ENCODE measurements around the gene YBEY.

YBEY gene

DNA sequence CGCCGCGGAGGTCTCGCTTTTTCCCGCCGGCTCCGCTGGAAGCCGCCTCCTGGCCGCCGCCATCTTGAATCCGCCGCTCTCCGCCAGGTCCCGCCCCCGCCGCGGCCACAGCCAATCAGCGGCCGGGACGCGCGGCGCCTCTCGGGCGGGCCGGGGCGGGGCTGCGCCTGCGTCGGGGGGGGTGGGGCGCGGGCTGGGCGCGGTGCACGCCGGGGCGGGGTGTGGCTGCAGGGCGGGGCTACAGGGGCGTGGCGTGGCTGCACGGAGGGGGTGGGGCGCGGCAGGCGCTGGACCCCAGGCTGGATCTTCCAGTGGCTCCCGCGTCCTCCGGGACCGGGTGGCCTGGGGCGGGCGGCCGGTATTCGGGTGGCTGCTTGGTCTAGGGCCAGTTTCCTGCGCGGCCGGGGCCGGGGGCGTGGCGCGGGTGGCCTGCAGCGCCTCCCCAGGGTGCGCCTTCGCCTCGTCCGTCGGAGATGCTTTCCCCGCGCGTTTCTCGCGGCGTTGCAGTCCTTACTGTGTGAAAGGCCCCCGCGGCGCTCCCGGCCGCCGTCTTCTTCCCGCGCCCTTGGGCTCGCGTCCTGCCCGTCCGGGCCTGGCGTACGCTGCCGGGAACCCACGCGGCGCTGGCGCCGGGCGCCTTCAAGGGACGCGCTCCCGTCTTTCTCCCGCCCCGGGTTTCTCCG, 38.4 kb downstream of the YBEY start (continued):
- TF ChIP-seq, protein P1, sequence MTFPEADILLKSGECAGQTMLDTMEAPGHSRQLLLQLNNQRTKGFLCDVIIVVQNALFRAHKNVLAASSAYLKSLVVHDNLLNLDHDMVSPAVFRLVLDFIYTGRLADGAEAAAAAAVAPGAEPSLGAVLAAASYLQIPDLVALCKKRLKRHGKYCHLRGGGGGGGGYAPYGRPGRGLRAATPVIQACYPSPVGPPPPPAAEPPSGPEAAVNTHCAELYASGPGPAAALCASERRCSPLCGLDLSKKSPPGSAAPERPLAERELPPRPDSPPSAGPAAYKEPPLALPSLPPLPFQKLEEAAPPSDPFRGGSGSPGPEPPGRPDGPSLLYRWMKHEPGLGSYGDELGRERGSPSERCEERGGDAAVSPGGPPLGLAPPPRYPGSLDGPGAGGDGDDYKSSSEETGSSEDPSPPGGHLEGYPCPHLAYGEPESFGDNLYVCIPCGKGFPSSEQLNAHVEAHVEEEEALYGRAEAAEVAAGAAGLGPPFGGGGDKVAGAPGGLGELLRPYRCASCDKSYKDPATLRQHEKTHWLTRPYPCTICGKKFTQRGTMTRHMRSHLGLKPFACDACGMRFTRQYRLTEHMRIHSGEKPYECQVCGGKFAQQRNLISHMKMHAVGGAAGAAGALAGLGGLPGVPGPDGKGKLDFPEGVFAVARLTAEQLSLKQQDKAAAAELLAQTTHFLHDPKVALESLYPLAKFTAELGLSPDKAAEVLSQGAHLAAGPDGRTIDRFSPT (tag by site-specific recombination; IDR thresholded peaks at IDR 0.05) = no peak
- TF ChIP-seq HOXC10 (CRISPR knock-in tag; IDR thresholded peaks at IDR 0.05) = no peak
- peak; percentile 62; the same call in 1 of the 2 replicates for TF ChIP-seq ZNF677 (tag by site-specific recombination; IDR thresholded peaks at IDR 0.05)
- TF ChIP-seq, protein P2, sequence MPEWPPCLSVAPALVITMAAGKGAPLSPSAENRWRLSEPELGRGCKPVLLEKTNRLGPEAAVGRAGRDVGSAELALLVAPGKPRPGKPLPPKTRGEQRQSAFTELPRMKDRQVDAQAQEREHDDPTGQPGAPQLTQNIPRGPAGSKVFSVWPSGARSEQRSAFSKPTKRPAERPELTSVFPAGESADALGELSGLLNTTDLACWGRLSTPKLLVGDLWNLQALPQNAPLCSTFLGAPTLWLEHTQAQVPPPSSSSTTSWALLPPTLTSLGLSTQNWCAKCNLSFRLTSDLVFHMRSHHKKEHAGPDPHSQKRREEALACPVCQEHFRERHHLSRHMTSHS (tag by site-specific recombination; IDR thresholded peaks at IDR 0.05) = no peak
- no peak for TF ChIP-seq ZNF571 (tag by site-specific recombination; IDR thresholded peaks at IDR 0.05)
- TF ChIP-seq, protein P3, sequence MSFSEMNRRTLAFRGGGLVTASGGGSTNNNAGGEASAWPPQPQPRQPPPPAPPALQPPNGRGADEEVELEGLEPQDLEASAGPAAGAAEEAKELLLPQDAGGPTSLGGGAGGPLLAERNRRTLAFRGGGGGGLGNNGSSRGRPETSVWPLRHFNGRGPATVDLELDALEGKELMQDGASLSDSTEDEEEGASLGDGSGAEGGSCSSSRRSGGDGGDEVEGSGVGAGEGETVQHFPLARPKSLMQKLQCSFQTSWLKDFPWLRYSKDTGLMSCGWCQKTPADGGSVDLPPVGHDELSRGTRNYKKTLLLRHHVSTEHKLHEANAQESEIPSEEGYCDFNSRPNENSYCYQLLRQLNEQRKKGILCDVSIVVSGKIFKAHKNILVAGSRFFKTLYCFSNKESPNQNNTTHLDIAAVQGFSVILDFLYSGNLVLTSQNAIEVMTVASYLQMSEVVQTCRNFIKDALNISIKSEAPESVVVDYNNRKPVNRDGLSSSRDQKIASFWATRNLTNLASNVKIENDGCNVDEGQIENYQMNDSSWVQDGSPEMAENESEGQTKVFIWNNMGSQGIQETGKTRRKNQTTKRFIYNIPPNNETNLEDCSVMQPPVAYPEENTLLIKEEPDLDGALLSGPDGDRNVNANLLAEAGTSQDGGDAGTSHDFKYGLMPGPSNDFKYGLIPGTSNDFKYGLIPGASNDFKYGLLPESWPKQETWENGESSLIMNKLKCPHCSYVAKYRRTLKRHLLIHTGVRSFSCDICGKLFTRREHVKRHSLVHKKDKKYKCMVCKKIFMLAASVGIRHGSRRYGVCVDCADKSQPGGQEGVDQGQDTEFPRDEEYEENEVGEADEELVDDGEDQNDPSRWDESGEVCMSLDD (tag by site-specific recombination; IDR thresholded peaks at IDR 0.05) = no peak
- TF ChIP-seq KLF10 (tag by site-specific recombination; IDR thresholded peaks at IDR 0.05) = peak; percentile 95
- peak; percentile 63; the same call in 1 of the 2 replicates for TF ChIP-seq ZNF184 (tag by site-specific recombination; IDR thresholded peaks at IDR 0.05)
- TF ChIP-seq, protein P4, sequence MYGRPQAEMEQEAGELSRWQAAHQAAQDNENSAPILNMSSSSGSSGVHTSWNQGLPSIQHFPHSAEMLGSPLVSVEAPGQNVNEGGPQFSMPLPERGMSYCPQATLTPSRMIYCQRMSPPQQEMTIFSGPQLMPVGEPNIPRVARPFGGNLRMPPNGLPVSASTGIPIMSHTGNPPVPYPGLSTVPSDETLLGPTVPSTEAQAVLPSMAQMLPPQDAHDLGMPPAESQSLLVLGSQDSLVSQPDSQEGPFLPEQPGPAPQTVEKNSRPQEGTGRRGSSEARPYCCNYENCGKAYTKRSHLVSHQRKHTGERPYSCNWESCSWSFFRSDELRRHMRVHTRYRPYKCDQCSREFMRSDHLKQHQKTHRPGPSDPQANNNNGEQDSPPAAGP (tag by site-specific recombination; IDR thresholded peaks at IDR 0.05) = peak; percentile 79
- TF ChIP-seq, protein P5, sequence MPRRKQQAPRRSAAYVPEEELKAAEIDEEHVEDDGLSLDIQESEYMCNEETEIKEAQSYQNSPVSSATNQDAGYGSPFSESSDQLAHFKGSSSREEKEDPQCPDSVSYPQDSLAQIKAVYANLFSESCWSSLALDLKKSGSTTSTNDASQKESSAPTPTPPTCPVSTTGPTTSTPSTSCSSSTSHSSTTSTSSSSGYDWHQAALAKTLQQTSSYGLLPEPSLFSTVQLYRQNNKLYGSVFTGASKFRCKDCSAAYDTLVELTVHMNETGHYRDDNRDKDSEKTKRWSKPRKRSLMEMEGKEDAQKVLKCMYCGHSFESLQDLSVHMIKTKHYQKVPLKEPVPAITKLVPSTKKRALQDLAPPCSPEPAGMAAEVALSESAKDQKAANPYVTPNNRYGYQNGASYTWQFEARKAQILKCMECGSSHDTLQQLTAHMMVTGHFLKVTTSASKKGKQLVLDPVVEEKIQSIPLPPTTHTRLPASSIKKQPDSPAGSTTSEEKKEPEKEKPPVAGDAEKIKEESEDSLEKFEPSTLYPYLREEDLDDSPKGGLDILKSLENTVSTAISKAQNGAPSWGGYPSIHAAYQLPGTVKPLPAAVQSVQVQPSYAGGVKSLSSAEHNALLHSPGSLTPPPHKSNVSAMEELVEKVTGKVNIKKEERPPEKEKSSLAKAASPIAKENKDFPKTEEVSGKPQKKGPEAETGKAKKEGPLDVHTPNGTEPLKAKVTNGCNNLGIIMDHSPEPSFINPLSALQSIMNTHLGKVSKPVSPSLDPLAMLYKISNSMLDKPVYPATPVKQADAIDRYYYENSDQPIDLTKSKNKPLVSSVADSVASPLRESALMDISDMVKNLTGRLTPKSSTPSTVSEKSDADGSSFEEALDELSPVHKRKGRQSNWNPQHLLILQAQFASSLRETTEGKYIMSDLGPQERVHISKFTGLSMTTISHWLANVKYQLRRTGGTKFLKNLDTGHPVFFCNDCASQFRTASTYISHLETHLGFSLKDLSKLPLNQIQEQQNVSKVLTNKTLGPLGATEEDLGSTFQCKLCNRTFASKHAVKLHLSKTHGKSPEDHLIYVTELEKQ (tag by site-specific recombination; IDR thresholded peaks at IDR 0.05; ENCODE audit: borderline replicate concordance) = no peak
- TF ChIP-seq HOXD13 (CRISPR knock-in tag; IDR thresholded peaks at IDR 0.05; ENCODE audit: borderline replicate concordance) = no peak
- TF ChIP-seq, protein P6, sequence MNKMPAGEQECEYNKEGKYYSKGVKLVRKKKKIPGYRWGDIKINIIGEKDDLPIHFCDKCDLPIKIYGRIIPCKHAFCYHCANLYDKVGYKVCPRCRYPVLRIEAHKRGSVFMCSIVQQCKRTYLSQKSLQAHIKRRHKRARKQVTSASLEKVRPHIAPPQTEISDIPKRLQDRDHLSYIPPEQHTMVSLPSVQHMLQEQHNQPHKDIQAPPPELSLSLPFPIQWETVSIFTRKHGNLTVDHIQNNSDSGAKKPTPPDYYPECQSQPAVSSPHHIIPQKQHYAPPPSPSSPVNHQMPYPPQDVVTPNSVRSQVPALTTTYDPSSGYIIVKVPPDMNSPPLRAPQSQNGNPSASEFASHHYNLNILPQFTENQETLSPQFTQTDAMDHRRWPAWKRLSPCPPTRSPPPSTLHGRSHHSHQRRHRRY (tag by site-specific recombination; IDR thresholded peaks at IDR 0.05) = no peak
- TF ChIP-seq ZNF140 (tag by site-specific recombination; IDR thresholded peaks at IDR 0.05) = no peak
- TF ChIP-seq, protein P7, sequence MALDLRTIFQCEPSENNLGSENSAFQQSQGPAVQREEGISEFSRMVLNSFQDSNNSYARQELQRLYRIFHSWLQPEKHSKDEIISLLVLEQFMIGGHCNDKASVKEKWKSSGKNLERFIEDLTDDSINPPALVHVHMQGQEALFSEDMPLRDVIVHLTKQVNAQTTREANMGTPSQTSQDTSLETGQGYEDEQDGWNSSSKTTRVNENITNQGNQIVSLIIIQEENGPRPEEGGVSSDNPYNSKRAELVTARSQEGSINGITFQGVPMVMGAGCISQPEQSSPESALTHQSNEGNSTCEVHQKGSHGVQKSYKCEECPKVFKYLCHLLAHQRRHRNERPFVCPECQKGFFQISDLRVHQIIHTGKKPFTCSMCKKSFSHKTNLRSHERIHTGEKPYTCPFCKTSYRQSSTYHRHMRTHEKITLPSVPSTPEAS (tag by site-specific recombination; IDR thresholded peaks at IDR 0.05) = 0 out of 2 replicates have a peak, but pooled peaks have one; percentile 1
- TF ChIP-seq ZNF501 (tag by site-specific recombination; IDR thresholded peaks at IDR 0.05) = no peak
- no peak for TF ChIP-seq ZNF624 (tag by site-specific recombination; IDR thresholded peaks at IDR 0.05)
- TF ChIP-seq ZNF37A (tag by site-specific recombination; IDR thresholded peaks at IDR 0.05) = no peak
- no peak for TF ChIP-seq PRDM1 (tag by site-specific recombination; IDR thresholded peaks at IDR 0.05)
- TF ChIP-seq KLF7 (tag by site-specific recombination; IDR thresholded peaks at IDR 0.05; ENCODE audit: borderline replicate concordance) = peak; percentile 32; the same call in 1 of the 2 replicates
- TF ChIP-seq ZFP3 (tag by site-specific recombination; IDR thresholded peaks at IDR 0.05; ENCODE audit: low read depth) = no peak
- no peak for TF ChIP-seq ZNF626 (tag by site-specific recombination; IDR thresholded peaks at IDR 0.05)
- TF ChIP-seq, protein P8, sequence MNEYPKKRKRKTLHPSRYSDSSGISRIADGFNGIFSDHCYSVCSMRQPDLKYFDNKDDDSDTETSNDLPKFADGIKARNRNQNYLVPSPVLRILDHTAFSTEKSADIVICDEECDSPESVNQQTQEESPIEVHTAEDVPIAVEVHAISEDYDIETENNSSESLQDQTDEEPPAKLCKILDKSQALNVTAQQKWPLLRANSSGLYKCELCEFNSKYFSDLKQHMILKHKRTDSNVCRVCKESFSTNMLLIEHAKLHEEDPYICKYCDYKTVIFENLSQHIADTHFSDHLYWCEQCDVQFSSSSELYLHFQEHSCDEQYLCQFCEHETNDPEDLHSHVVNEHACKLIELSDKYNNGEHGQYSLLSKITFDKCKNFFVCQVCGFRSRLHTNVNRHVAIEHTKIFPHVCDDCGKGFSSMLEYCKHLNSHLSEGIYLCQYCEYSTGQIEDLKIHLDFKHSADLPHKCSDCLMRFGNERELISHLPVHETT (tag by site-specific recombination; IDR thresholded peaks at IDR 0.05) = no peak
- TF ChIP-seq KLF9 (tag by site-specific recombination; IDR thresholded peaks at IDR 0.05; ENCODE audit: low read depth) = peak; percentile 99
- TF ChIP-seq ZNF530 (tag by site-specific recombination; IDR thresholded peaks at IDR 0.05; ENCODE audit: low read depth) = no peak
- no peak for TF ChIP-seq RBAK (tag by site-specific recombination; IDR thresholded peaks at IDR 0.05)
- TF ChIP-seq ZNF514 (tag by site-specific recombination; IDR thresholded peaks at IDR 0.05) = no peak
